ENCODE results near the gene TRIM63. TPM values are rescaled to one million over a fixed set of nuclear protein-coding genes. Genes with fewer than 3 reads are reported as not detected.

TRIM63 gene
- total RNA-seq, 1 donor from 2014 or later, result not detected

DNA sequence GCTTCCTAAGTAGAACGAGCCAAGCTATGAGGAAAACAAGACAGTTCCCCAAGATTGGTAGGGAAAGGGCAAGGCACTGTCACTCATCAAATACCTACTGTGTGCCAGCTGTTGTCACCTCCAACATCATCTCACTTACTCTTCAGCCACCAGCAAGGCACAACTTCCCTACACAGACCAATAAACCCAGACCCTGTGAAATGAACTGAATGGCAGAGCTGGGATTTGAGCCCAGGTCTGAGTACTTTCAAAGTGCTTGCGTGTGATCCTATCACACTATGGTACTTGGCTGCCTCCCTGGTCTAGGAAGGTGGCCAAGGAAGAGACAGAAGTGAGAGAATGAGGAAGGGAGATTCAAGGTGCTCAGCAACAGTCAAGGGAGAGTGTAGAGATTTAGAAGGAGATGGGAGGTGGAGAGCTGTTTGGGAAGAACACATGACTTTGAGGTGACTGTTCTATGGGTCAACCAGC lies 16.7 kb upstream of the TRIM63 start:
- no peak overlapping the region for H3K27ac Mint-ChIP-seq (ENCODE audit: unreplicated experiment)
- H3K4me1 Mint-ChIP-seq (ENCODE audit: unreplicated experiment), result no peaks in the 10 kb centered on the region
- no peak for DNase-seq (ENCODE audit: extremely low spot score, unreplicated experiment)
- H3K36me3 Mint-ChIP-seq (ENCODE audit: unreplicated experiment), result no peaks in the 10 kb centered on the region
- peaks cover 25% of the 10 kb centered on the region for H3K27me3 Mint-ChIP-seq (ENCODE audit: unreplicated experiment)
- H3K9me3 Mint-ChIP-seq (ENCODE audit: unreplicated experiment), result no peaks in the 10 kb centered on the region
- TF ChIP-seq, protein P1, sequence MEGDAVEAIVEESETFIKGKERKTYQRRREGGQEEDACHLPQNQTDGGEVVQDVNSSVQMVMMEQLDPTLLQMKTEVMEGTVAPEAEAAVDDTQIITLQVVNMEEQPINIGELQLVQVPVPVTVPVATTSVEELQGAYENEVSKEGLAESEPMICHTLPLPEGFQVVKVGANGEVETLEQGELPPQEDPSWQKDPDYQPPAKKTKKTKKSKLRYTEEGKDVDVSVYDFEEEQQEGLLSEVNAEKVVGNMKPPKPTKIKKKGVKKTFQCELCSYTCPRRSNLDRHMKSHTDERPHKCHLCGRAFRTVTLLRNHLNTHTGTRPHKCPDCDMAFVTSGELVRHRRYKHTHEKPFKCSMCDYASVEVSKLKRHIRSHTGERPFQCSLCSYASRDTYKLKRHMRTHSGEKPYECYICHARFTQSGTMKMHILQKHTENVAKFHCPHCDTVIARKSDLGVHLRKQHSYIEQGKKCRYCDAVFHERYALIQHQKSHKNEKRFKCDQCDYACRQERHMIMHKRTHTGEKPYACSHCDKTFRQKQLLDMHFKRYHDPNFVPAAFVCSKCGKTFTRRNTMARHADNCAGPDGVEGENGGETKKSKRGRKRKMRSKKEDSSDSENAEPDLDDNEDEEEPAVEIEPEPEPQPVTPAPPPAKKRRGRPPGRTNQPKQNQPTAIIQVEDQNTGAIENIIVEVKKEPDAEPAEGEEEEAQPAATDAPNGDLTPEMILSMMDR (IDR thresholded peaks at IDR 0.05), result no peak
- H3K4me3 Mint-ChIP-seq (ENCODE audit: unreplicated experiment), result no peak overlapping the region

- no peak overlapping the region for H3K27ac Mint-ChIP-seq (ENCODE audit: unreplicated experiment)
- no peak overlapping the region for H3K4me3 Mint-ChIP-seq (ENCODE audit: unreplicated experiment)
- no peaks in the 10 kb centered on the region for H3K4me1 Mint-ChIP-seq (ENCODE audit: unreplicated experiment)
- DNase-seq (ENCODE audit: extremely low spot score, unreplicated experiment), result no peak
- TF ChIP-seq, protein P1 (IDR thresholded peaks at IDR 0.05), result no peak
- H3K9me3 Mint-ChIP-seq (ENCODE audit: unreplicated experiment), result no peaks in the 10 kb centered on the region
- H3K27me3 Mint-ChIP-seq (ENCODE audit: unreplicated experiment), result peaks cover 31% of the 10 kb centered on the region
- H3K36me3 Mint-ChIP-seq (ENCODE audit: unreplicated experiment), result no peaks in the 10 kb centered on the region
Measured at GRCh38 chr1:26083208-26083607, 15.8 kb upstream of the TRIM63 start.

- no peaks in the 10 kb centered on the region for H3K36me3 Mint-ChIP-seq (ENCODE audit: unreplicated experiment)
- no peak overlapping the region for H3K4me3 Mint-ChIP-seq (ENCODE audit: unreplicated experiment)
- H3K9me3 Mint-ChIP-seq (ENCODE audit: unreplicated experiment), result no peaks in the 10 kb centered on the region
- peaks cover 32% of the 10 kb centered on the region for H3K27me3 Mint-ChIP-seq (ENCODE audit: unreplicated experiment)
- TF ChIP-seq, protein P1 (IDR thresholded peaks at IDR 0.05), result no peak
- H3K27ac Mint-ChIP-seq (ENCODE audit: unreplicated experiment), result no peak overlapping the region
- no peaks in the 10 kb centered on the region for H3K4me1 Mint-ChIP-seq (ENCODE audit: unreplicated experiment)
- no peak for DNase-seq (ENCODE audit: extremely low spot score, unreplicated experiment)
Measured at GRCh38 chr1:26082020-26082350, 14.6 kb upstream of the TRIM63 start.

- H3K4me1 Mint-ChIP-seq (ENCODE audit: unreplicated experiment), result no peaks in the 10 kb centered on the region
- no peak for DNase-seq (ENCODE audit: extremely low spot score, unreplicated experiment)
- H3K4me3 Mint-ChIP-seq (ENCODE audit: unreplicated experiment), result no peak overlapping the region
- peaks cover 27% of the 10 kb centered on the region for H3K27me3 Mint-ChIP-seq (ENCODE audit: unreplicated experiment)
- no peaks in the 10 kb centered on the region for H3K9me3 Mint-ChIP-seq (ENCODE audit: unreplicated experiment)
- TF ChIP-seq, protein P1 (IDR thresholded peaks at IDR 0.05), result no peak
- H3K36me3 Mint-ChIP-seq (ENCODE audit: unreplicated experiment), result no peaks in the 10 kb centered on the region
- no peak overlapping the region for H3K27ac Mint-ChIP-seq (ENCODE audit: unreplicated experiment)
Measured at GRCh38 chr1:26081267-26082019, 14.0 kb upstream of the TRIM63 start.

DNA sequence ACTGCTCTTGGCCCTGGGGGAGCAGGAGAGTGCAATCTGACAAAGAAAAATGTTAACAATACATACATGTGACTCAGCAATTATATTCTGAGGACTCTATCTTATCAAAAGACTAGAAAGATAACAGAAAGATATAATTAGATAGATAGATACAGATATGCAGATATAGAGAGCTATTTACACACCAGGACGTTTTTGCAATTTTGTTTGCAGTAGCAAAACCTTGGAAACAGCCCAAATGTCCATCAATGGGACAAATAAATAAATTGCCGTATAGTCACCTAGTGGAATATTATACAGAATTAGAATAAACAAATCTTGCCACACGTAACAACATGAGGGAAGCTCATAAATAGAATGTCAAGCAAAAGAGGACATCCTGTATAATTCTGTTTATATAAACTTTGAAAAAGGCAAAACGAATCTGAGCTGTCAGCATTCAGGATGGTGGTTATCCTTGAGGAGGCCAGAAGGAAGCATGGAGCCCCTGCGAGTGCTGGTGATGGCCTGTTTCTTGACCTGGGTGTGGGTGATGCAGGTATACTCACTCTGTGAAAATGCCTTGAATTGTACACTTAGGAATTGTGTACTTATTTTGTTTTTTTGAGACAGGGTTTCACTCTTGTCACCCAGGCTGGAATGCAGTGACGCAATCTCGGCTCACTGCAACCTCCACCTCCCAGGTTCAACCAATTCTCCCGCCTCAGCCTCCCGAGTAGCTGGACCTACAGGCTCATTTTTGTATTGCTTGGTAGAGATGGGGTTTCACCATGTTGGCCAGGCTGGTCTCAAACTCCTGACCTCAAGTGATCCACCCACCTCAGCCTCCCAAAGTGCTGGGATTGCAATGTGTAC lies 12.8 kb upstream of the TRIM63 start:
- DNase-seq (ENCODE audit: extremely low spot score, unreplicated experiment), result no peak
- no peak overlapping the region for H3K4me3 Mint-ChIP-seq (ENCODE audit: unreplicated experiment)
- no peak overlapping the region for H3K27ac Mint-ChIP-seq (ENCODE audit: unreplicated experiment)
- no peaks in the 10 kb centered on the region for H3K36me3 Mint-ChIP-seq (ENCODE audit: unreplicated experiment)
- no peaks in the 10 kb centered on the region for H3K4me1 Mint-ChIP-seq (ENCODE audit: unreplicated experiment)
- peaks cover 23% of the 10 kb centered on the region for H3K27me3 Mint-ChIP-seq (ENCODE audit: unreplicated experiment)
- H3K9me3 Mint-ChIP-seq (ENCODE audit: unreplicated experiment), result no peaks in the 10 kb centered on the region
- TF ChIP-seq, protein P1 (IDR thresholded peaks at IDR 0.05), result no peak

All from osteocyte (in vitro differentiated cells).